ENCODE results near the gene TMEM244. TPM values are rescaled to one million over a fixed set of nuclear protein-coding genes. Genes with fewer than 3 reads are reported as not detected.

TMEM244 gene
- total RNA-seq, 1 donor from 2014 or later: not detected

DNA sequence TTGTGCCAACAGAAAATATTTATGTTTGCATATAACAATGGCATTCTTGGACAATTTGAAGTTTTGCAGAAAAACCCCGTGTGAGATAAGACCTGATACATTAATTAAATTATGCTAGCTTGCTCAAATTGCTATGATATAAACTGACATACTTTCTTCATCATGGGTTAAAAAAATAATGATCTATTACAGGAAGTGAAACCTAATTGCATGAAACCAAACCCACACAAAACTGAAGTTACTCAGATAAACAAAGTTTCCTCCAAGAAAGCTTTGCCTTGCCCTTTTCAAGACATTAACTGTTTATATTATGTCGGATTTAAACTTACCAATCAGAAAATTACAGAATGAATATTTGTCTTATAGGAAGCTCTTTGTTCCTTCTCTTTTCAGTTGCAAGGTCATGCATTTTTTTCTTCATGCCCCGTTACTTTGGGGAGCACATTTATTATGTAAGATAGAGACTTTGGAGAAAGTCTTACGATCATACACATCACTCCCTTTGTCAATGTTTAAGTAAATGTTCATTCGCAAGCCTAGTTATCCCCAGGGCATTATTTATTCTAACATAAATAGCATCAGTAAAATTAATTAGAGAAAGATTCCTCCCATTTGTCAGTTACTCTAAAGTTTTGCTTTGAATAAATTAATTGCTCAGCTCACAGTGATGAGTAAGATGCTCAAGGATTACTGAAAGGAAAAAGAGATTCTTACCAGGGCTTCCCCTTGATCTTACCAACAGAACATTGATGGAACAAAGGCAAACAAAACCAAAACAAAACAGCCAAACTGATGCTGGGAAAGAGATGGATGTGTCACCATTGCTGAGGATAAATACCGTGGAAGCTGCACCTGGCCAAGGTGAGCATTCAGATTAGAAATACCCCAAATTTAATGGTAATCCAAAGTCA, 14.8 kb upstream of the TMEM244 start:
- TF ChIP-seq, protein P1, sequence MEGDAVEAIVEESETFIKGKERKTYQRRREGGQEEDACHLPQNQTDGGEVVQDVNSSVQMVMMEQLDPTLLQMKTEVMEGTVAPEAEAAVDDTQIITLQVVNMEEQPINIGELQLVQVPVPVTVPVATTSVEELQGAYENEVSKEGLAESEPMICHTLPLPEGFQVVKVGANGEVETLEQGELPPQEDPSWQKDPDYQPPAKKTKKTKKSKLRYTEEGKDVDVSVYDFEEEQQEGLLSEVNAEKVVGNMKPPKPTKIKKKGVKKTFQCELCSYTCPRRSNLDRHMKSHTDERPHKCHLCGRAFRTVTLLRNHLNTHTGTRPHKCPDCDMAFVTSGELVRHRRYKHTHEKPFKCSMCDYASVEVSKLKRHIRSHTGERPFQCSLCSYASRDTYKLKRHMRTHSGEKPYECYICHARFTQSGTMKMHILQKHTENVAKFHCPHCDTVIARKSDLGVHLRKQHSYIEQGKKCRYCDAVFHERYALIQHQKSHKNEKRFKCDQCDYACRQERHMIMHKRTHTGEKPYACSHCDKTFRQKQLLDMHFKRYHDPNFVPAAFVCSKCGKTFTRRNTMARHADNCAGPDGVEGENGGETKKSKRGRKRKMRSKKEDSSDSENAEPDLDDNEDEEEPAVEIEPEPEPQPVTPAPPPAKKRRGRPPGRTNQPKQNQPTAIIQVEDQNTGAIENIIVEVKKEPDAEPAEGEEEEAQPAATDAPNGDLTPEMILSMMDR (IDR thresholded peaks at IDR 0.05; ENCODE audit: unreplicated experiment): no peak
- H3K4me1 Mint-ChIP-seq: peaks cover 4% of the 10 kb centered on the region
- H3K36me3 Mint-ChIP-seq: no peaks in the 10 kb centered on the region
- no peak overlapping the region for H3K27ac Mint-ChIP-seq
- DNase-seq (ENCODE audit: low spot score in 2 of 2, unreplicated experiment in 2 of 2): no peak
- peaks cover 38% of the 10 kb centered on the region for H3K27me3 Mint-ChIP-seq (ENCODE audit: low read depth)
- peaks cover 20% of the 10 kb centered on the region for H3K9me3 Mint-ChIP-seq
- H3K4me3 Mint-ChIP-seq: no peak overlapping the region

DNA sequence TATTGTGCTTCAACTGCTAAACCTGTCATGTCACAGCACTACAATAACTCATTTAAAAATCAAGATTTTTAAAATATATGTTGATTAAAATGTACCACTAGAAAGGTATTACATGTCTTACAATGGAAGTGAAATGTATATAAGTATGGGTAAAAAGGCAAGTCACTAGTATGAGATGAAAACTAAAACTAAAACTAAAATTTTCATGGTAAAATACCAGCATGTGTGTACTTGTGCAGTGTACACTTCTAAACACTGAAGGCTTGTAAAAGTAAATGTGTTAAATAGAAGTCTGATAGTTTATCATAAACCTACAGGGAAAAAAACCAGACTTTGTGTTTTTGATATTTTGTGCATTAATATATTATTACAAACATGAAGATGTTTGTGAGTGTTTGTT, 13.7 kb upstream of the TMEM244 start:
- H3K36me3 Mint-ChIP-seq: no peaks in the 10 kb centered on the region
- peaks cover 4% of the 10 kb centered on the region for H3K4me1 Mint-ChIP-seq
- H3K27ac Mint-ChIP-seq: no peak overlapping the region
- TF ChIP-seq, protein P1 (IDR thresholded peaks at IDR 0.05; ENCODE audit: unreplicated experiment): no peak
- peaks cover 11% of the 10 kb centered on the region for H3K9me3 Mint-ChIP-seq
- peaks cover 29% of the 10 kb centered on the region for H3K27me3 Mint-ChIP-seq (ENCODE audit: low read depth)
- H3K4me3 Mint-ChIP-seq: no peak overlapping the region
- DNase-seq (ENCODE audit: low spot score in 2 of 2, unreplicated experiment in 2 of 2): no peak

DNA sequence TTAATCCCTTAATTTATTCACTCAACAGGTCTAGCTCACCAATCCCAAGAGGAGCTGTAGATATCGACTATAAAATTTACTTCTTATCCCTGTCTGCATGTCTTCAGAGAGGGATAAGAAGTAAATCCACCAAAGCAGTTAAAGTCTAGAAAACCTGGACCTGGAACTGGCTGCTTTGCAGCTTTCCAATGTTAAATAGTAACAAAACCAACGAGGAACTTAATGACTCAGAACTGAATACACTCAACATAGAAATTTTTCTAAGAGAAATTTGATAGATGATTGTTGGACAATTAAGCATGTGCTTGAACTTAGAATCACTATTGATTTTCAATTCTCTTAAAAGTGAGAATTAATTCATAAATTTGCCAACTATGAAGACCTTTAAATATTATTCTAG, 11.5 kb upstream of the TMEM244 start:
- H3K9me3 Mint-ChIP-seq: no peaks in the 10 kb centered on the region
- TF ChIP-seq, protein P1 (IDR thresholded peaks at IDR 0.05; ENCODE audit: unreplicated experiment): no peak
- no peak for DNase-seq (ENCODE audit: low spot score in 2 of 2, unreplicated experiment in 2 of 2)
- H3K4me1 Mint-ChIP-seq: peaks cover 9% of the 10 kb centered on the region
- H3K27ac Mint-ChIP-seq: no peak overlapping the region
- no peak overlapping the region for H3K4me3 Mint-ChIP-seq
- peaks cover 28% of the 10 kb centered on the region for H3K27me3 Mint-ChIP-seq (ENCODE audit: low read depth)
- no peaks in the 10 kb centered on the region for H3K36me3 Mint-ChIP-seq

DNA sequence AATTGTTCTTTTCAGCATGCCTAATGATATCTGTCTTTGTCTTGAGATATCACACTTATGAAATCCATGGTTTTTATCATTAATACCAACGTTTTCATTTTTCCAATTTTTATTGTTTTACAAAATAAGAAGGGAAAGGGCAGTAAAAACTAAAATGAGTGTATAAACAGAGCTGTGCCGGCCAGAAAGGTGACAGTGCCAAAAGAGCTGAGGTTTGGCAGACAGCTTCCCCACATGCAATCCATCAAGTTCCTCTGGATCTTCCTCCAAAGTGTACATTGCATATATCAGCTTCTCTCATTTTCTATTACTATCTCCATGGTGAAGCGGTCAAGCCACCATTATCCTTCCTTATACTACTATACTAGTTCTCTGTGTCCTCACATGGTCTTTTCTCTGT, 10.1 kb upstream of the TMEM244 start:
- no peak for DNase-seq (ENCODE audit: low spot score in 2 of 2, unreplicated experiment in 2 of 2)
- H3K4me3 Mint-ChIP-seq: no peak overlapping the region
- TF ChIP-seq, protein P1 (IDR thresholded peaks at IDR 0.05; ENCODE audit: unreplicated experiment): no peak
- no peaks in the 10 kb centered on the region for H3K36me3 Mint-ChIP-seq
- no peak overlapping the region for H3K27ac Mint-ChIP-seq
- H3K4me1 Mint-ChIP-seq: peaks cover 11% of the 10 kb centered on the region
- H3K27me3 Mint-ChIP-seq (ENCODE audit: low read depth): peaks cover 28% of the 10 kb centered on the region
- no peaks in the 10 kb centered on the region for H3K9me3 Mint-ChIP-seq

DNA sequence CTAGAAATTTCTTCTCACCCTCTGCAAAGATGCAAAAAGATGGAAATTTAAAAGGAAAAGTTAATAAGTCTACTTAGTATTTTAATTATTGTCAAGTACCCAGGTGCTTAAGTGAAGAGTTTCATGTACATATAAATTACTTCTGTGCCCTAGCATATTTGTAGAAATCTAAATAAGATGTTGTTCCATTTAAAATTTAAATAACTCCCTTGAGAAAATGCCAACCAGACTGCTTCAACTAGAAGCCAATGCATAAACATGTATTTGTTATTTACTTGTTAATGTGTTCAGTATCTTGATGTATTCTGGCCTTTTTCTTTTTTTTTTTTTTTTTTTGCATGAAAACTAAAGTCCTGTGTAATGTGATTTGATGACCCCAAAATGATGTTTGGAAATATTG, 6.3 kb upstream of the TMEM244 start:
- H3K27ac Mint-ChIP-seq: no peak overlapping the region

More for the DNA sequence above, 6.3 kb upstream of the TMEM244 start:
- Mint-ChIP-seq H3K4me3 (no peak overlapping the region), H3K4me1 (peaks cover 9% of the 10 kb centered on the region), H3K9me3 (peaks cover 4% of the 10 kb centered on the region), H3K27me3 (ENCODE audit: low read depth) (peaks cover 13% of the 10 kb centered on the region), H3K36me3 (no peaks in the 10 kb centered on the region)
- no peak for DNase-seq (ENCODE audit: low spot score in 2 of 2, unreplicated experiment in 2 of 2)
- TF ChIP-seq, protein P1 (IDR thresholded peaks at IDR 0.05; ENCODE audit: unreplicated experiment): no peak

All from mesothelial cell of epicardium (in vitro differentiated cells).